Hematopoietic multipotent progenitor cell (in vitro differentiated cells): ENCODE results near the gene ZFYVE1. TPM values are rescaled to one million over a fixed set of nuclear protein-coding genes. Genes with fewer than 3 reads are reported as not detected.
"Not testable (repeated sequence)": the region's sequence is repeated elsewhere in the genome, so short reads cannot be mapped to it uniquely, and the experiment has no call there.

Source experiments
- DNase-seq, 3 donors: peaks; one replicate each; pipeline ENCODE4 v3.0.0-alpha.2; 2011 to 2015; ENCODE audit warnings: low read depth in 2 of 3, low spot score in 2 of 3
- total RNA-seq: library from RNA; depleted of rRNA; stranded (reverse); fragments of >200 nt; gene quantifications from one replicate; pipeline ENCODE4 v1.2.3, GENCODE V29; 2012

The ZFYVE1 gene, protein sequence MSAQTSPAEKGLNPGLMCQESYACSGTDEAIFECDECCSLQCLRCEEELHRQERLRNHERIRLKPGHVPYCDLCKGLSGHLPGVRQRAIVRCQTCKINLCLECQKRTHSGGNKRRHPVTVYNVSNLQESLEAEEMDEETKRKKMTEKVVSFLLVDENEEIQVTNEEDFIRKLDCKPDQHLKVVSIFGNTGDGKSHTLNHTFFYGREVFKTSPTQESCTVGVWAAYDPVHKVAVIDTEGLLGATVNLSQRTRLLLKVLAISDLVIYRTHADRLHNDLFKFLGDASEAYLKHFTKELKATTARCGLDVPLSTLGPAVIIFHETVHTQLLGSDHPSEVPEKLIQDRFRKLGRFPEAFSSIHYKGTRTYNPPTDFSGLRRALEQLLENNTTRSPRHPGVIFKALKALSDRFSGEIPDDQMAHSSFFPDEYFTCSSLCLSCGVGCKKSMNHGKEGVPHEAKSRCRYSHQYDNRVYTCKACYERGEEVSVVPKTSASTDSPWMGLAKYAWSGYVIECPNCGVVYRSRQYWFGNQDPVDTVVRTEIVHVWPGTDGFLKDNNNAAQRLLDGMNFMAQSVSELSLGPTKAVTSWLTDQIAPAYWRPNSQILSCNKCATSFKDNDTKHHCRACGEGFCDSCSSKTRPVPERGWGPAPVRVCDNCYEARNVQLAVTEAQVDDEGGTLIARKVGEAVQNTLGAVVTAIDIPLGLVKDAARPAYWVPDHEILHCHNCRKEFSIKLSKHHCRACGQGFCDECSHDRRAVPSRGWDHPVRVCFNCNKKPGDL
- total RNA-seq, result 22.9 TPM

DNA sequence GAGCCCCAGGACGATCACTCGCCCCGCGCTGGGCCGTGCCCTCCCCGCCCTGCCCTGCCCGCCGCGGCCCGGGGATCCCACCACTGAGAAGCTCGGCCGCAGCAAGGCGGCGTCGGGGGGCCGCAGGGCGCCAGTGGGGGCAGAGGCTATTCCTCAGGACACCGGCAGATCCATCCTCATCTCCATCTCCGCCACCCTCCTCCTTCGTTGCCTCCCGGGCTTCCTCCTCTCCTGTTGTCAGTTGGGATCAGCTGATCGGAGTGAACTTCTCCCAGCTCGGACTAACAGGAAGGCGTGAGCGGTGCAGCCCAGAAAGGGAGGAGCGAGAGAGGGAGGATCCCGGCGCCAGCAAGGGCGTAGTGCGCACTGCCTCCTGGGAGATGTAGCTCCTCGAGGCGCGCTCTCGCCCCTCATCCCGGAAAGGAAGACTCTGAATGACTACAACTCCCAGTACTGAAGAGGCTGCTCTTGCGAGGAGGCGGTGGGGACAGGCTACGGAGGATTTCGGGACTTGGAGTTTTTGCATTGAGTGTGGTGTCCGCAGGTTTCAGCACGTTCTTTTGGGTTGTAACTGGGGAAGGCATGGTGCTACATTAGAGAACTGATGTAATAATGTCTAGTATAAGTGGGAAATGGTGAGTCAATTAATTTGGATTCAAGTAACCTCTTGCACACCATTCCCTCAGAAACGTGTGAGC, at the start of gene ZFYVE1:
TSS of gene ZFYVE1 (minus strand) at position 262 of the 698 bp plus-strand sequence. CDS start 2,598 bp downstream, outside the sequence.
- peak; percentile 72 to 97 (median 96) for DNase-seq

DNA sequence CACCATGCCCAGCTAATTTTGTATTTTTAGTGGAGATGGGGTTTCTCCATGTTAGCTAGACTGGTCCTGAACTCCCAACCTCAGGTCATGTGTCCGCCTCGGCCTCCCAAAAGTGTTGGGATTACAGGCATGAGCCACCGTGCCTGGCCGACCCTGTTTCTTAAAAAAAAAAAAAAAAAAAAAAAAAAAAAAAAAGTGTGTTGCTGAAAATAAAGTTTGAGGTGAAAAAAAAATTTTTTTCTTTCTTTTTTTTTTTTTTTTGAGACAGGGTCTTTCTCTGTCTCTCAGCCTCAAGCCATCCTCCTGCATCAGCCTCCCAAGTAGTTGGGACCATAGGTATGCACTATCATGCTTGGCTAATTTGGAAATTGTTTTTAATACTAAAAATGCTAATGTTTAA, 42.7 kb upstream of the ZFYVE1 start:
- DNase-seq, result no peak

DNA sequence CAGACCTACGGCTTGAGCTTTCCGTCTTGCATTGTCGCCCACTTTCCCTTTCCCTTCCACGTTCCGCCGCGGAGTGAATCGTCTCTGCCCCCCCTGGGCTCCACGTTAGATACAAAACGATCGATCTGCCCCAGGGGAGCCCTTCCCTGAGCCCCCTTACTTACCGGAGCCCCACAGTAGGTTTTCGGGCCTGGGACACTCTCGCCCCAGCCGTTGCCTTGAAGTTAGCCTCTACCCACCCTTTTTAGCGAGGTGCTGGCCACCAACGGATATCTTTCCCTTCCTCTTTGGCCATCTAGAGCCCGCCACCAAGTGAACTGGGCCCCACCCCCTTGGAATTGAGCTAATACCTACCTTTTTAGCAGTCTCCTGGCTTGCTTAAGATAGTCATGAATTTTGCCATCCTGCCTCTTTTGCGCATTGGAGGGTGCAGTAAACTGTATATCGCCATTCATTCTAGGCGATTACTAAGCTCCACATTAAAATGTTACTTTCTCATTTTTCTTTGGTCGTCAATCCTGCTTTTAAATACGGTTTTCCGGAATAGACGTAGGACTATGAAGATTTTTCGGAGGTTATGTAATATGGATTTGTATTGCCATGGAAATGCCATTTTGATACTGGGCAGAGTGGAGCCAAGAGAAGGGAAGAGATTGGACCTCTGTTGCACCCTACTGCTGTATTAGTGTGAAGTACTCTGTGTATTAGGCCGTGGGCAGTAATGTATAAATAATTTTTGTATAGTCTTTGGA, 32.2 kb upstream of the ZFYVE1 start:
- peak in 2 of 3 donors; percentile 7 to 14 for DNase-seq

DNA sequence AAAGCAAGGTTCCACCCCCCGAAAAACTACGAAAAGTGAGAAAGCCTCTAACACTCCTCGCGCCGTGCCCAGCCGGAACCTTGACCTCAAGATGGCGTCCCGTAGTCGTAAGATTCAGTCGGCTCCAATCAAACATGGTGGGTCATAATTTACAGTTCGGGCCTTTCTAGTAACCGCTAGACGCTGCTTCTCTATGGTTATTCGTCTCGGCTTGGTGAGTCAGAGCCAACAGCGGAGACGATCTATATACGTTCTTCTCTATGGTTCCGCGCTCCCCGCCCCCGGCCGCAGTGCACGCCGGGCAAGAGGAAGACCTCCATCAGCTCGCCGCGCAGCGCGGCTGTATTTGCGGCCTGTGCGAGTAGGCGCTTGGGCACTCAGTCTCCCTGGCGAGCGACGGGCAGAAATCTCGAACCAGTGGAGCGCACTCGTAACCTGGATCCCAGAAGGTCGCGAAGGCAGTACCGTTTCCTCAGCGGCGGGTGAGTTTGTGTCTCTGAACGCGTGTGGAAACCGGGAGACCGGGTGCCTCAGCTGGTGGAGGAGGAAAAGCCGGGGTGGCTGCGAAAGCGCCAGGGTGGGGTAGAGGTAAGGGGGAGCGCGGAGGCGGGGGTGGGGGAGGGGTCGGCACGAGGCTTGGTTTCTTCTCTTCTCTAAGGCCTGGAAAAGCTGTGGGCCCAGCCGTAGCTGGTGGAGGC, 31.5 kb upstream of the ZFYVE1 start, which contains the start of gene RBM25:
TSS of gene RBM25 (plus strand) at position 311 of the 698 bp plus-strand sequence. CDS start 13,108 bp downstream, outside the sequence.
- DNase-seq, result peak; percentile 80 to 99 (median 98)

DNA sequence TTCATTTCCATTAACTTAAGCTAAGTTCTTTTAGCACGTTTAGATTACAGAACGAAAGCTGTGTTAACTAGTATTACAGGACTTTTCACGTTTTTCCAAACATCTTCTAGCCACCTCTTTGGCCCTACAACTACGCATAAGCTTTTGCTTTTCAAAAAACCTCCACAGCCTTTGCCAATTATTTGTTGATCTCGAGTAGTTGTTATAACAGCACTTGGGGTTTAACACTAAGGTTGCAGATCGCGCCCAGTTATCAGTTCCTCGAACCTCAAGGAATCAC, 31.0 kb upstream of the ZFYVE1 start:
- DNase-seq, result peak in 1 of 3 donors; percentile 1

DNA sequence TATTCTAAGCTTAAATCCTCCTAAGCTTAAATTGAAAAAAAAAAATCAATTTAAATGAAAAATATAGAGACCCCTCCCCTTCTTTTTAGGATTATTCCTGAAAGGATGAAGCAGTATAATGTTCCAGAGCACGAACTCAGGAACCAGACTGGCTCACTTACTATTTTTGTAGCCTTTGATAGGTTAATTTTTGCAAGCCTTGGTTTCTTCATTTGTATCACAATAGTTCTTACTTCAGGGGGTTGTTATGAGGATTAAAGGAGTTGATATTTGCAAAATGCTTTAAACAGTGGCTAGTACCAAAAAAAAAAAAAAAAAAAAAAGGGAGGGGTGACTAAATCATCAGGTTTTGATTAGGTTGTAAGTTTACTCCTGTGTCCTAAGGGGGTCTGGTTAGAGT, 28.3 kb upstream of the ZFYVE1 start:
- DNase-seq, result no peak

DNA sequence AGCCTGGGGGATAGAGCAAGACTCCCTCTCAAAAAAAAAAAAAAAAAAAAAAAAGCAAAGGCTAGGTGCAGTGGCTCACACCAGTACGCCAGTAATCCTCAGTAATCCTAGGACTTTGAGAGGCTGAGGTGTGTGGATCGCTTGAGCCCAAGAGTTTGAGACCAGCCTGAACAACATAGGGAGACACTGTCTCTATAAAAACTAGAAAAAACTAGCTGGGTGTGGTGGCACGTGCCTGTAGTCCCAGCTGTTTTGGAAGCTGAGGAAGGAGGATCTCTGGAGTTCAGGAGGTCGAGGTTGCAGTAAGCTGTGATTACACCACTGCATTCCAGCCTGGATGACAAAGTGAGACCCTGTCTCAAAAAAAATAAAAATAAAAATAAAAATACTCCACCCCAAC, 22.5 kb upstream of the ZFYVE1 start:
- DNase-seq, result no peak

DNA sequence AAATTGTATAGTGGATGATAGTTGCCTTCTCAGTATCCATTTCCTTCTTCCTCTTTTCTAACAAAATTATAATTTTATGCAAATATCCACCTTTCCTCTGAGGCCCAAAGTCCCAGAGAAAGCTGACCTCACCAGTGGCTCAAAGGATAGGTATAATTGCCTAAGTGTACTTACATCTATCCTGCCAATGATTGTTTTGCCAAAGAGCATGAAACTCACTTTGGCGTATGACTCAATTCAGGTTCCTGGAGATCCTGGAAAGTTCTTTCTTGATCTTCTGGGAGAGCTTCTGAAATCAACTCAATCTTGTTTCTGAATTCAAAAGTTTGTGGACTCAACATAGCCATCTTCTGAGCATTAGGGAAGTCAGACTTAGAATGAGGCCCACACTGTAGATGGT, 20.9 kb upstream of the ZFYVE1 start:
- no peak for DNase-seq

DNA sequence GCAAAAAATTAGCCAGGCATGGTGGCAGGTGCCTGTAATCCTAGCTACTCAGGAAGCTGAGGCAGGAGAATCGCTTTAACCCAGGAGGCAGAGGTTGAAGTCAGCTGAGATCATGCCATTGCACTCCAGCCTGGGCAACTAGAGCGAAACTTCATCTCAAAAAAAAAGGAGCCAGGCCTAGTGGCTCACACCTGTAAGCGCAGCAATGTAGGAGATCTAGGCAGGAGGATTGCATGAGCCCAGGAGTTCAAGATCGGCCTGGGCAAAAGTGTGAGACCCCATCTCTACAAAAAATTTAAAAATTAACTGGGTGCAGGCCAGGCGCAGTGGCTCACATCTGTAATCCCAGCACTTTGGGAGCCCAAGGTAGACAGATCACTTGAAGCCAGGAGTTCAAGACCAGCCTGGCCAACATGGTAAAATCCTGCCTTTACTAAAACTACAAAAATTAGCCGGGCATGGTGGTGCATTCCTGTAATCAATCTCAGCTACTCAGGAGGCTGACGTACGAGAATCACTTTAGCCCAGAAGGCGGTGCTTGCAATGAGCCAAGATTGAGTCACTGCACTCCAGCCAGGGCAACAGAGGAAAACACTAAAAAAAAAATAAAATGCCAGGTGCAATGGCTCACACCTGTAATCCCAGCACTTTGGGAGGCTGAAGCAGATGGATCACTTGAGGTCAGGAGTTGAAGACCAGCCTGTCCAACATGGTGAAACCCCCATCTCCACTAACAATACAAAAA, 10.0 kb upstream of the ZFYVE1 start:
- DNase-seq, result not testable (repeated sequence)

DNA sequence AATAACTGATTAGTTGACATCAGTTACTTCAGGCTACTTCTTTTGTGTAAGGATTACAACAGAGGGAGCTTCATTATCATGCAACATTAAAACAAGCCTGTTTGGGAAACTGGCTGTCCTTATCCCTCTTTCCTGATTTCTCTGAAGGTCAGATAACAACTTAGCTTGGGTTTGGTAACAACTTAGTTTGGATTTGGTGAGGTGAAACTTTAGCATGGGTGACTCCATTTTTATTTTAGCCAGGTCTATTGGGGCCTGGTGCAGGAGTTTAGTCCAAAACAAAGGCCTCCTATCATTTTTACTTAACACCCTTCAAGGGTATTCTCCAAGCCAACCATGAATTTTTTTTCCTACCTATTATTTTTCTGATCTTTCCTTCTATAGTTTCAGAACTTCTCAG, 1.1 kb upstream of the ZFYVE1 start:
- no peak for DNase-seq

DNA sequence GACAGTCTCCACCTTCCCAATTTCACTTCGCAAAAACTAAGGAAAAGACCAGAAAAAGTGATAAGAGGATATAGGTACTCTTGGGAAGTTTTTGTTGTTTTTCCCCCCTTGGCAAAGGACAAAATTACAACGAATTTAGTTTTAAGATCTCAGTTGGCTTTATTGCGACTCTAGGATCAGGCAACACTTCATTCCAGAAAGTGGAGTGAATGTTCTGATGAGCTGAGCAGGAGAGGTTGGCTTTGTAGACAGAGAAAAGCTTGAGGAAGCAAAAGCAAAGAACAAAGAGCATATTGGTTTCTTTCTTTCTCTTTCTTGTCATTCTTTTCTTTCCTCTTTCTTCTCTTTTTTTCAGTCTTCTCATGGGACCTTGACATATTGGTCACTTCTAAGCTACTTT, 640 bp upstream of the ZFYVE1 start:
- DNase-seq, result no peak

DNA sequence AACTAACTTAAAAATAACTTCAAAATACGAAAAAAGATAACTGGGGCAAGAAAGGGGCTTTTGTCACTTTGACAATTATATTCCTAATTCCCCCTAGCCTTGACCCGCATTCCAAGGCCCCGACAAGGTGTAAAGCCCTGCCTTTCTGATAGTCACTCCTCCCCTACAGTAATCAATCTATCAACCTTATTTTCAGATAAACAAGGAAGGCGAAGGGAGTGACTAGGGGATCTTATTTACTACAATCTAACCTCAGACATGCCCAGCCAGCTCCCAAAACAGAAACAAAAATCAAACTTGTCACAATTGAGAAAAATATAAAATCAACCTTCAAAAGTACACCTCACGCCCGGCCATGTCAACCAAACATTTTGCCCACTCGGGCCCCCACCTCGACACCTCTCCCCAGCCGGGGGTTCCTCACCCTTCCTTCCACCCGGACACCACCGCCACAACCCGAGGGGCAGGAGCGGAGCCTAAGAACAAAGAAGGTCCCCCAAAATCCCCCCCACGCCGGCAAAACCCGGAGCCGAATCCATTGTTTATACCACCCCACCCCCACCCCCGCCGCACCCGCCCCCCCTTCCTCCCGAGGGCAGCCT, 562 bp downstream of the ZFYVE1 start:
- no peak for DNase-seq

DNA sequence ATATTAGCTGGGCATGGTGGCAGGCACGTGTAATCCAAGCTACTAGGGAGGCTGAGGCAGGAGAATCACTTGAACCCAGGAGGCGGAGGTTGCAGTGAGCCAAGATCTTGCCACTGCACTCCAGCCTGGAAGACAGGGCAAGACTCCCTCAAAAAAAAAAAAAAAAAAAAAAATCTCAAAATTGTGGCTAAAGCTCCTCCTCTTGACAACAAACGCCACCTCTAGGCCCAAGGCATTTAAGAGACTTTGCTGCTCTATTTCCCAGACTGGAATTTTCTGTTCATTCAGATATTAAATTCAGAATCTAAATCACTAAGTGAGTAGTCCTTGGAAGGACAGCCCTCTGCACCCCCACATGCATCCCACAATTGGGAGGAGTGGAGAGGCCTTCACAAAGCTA, 1.4 kb downstream of the ZFYVE1 start:
- no peak for DNase-seq

DNA sequence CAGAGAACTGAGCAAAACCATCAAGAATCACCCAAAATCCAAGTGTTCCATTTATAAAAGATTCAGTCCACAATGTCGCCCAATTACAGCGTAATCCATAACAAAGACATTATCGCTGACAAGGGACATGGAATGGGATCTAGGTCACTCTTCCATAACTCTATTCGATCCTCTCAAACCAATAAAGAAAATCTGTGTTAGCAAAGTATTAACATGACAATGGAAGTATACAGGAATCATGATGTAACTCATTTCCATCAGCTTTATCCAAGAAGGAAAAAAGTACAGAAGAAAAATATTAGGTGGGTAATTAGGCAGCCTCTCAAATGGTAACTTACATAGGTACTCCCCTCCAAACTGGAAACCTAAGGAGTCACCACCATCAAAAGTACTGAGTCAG, 4.9 kb downstream of the ZFYVE1 start:
- no peak for DNase-seq

DNA sequence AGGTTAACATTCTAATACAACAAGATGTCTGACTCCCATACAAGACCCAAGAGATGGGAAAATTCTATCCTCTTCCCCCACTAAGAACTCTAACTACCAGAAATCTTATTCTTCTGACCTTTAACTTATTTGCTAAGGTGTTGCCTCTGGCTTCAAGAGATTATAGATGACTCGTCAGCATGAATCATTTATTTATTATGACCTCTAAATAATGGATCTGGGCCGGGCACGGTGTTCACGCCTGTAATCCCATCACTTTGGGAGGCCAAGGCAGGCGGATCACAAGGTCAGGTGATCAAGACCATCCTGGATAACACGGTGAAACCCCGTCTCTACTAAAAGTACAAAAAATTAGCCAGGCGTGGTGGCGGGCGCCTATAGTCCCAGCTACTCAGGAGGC, 10.9 kb downstream of the ZFYVE1 start:
- DNase-seq, result not testable (repeated sequence)

DNA sequence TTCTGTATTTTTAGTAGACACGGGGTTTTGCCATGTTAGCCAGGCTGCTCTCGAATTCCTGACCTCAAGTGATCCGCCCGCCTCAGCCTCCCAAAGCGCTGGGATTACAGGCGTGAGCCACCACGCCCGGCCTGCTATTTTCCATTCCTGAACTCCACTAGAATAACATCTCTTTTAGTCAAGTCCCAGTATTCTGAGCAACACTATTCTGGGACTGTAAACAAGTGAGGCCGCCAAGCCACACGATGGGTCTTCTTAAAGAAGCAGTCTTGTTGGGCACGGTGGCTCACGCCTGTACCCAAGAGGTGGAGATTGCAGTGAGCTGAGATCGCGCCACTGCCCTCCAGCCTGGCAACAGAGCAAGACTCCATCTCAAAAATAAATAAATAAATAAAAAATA, 11.4 kb downstream of the ZFYVE1 start:
- DNase-seq, result not testable (repeated sequence)

DNA sequence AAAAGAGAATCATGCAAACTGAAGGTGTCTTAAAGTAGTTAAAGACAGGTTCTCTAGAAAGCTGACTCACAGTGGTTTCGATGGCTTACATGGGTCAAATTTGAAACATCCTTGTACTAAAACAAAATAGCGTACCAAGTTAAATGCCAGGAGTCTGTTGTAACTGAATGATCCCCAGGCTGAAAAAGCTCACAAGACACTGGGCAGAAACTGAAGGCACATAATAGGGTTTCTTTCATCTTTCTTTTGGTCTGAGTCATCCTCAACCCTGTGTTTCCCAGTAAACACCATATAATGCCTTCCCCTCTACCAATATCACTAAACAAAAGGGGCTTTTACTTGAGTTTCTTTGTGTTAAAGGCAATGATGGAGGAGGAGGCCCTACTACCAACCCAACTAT, 12.8 kb downstream of the ZFYVE1 start:
- DNase-seq, result no peak

DNA sequence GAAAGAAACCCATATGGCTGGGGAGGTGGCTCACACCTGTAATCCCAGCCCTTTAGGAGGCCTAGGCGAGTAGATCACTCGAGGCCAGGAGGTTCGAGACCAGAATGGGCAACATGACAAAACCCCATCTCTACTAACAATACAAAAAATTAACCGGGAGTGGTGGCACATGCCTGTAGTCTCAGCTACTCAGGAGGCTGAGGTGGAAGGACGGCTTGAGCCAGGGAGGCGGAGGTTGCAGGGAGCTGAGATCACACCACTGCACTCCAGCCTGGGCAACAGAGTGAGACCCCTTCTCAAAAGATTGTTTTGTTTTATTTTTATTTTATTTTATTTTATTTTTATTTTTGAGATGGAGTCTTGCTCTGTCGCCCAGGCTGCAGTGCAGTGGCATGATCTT, 15.7 kb downstream of the ZFYVE1 start:
- not testable (repeated sequence) for DNase-seq

DNA sequence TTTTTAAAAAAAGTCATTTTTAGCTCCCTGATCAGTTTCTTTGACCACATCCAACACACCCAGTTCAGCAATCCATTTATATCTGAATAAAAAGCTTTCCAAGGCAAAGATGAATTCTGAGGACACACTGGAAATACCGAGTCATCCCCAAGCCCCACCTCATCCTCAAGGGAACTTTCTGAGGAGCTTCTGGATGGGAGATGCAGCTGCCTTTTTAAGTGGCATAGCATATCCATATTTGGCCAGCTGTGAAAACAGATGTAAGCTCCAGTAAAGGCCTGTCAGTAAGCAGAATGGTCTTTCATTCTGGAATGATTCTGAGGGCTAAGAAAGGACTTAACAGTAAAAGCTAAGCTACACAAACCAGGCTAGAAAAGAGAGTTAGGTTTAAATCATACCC, 18.4 kb downstream of the ZFYVE1 start:
- no peak for DNase-seq
